ENCODE results near the gene PIK3R5.
A peak's percentile ranks its signal among the peaks of the same experiment; 100 is the strongest.

Gene PIK3R5

DNA sequence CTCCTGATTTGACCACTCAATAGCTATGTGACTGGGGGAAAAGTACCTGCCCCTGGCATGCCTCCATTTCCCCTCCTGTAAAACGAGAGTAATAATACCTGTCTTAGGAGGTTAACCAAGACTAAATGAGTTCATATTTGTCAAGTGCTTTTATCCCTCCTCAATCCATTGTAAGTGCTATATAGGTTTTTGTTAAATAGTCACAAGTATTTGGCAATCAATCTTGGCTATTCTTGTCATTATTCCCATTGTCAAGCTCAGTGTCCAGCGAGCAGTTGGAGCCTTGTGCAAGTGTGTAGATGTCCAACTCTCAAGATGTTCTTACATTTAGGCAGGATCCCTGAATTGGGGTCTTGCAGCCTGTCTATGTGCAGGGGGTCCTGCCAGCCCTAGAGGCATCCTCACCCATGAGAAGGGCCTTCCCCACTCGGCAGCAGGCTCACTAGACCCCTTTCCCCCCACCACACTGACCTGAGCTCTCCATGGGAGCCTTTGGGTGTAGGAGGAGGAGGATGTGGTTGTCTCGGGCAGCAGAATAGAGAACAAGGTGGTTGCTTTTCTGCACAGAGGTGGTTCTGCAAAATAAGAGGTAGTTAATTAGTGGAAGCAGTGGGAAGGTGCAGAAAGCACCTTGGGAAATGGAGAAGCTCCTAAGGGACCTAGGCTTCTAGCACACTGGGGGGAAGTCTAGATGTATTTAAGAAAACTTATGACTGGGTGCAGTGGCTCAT, 116.0 kb downstream of the PIK3R5 start:
- no peak for DNase-seq

DNA sequence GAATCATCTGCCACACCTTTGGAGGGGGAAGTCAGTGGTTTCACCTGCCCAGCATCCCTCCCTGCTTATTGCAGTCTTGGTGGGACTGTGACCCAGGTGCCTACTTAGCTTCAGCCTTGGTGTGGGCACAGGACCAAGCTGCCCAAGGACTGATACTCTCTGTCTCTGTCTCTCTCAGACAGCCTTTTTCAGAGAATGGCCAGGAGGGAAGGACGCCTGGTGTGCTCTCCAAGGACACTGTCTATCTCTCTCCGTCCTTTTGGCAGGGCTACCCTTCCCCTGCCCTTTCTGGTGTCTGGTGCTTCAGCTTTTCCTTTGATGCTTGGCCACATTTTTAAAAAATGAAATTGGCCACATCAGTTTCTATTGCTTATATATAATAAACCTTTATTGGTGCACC, 117.6 kb downstream of the PIK3R5 start:
- DNase-seq = no peak

DNA sequence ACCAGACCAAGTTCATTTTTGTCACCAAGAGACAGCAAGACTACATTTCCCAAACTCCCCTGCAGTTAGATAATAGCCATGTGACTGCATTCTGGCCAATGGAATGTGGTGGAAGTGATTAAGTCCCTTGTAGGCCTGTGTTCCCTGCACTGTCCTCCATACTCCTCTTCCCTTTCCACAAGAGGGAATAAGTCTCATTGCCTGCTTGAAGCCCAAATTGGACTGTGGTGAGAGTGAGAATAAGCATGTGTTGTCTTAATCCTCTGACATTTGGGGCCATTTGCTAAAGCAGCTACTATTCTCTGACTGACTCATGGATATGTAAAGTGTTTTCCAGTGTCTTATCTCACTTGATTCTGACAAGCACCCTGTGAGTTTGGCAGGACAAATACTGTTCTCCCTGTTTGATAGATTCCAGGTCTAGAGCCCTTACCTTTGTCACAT, 118.7 kb downstream of the PIK3R5 start:
- DNase-seq = no peak

- no peak for DNase-seq
Measured at GRCh38 chr17:8844229-8845218, 121.0 kb downstream of the PIK3R5 start.

DNA sequence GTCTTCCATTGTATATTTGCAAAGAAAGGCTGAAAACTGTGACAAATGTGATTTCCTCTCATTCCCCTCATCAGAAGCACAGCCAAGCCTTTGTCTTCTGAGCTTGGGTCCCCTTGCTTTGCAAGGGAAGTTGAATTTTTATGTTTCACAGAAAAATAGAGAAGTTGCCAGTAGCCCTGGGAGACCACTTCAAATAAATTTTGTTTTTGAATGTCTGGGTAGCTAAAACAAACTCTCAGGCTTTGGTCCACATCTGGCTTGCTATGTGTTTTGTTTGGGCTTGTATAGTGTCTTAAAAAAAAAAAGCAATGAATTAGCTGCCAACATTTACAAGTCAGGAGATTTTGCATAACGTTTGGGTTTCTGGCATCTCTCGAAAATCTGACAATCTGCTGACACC, 122.2 kb downstream of the PIK3R5 start:
- DNase-seq = no peak

GRCh38 chr17:8841844-8842243, 123.7 kb downstream of the PIK3R5 start:
- no peak for DNase-seq

DNA sequence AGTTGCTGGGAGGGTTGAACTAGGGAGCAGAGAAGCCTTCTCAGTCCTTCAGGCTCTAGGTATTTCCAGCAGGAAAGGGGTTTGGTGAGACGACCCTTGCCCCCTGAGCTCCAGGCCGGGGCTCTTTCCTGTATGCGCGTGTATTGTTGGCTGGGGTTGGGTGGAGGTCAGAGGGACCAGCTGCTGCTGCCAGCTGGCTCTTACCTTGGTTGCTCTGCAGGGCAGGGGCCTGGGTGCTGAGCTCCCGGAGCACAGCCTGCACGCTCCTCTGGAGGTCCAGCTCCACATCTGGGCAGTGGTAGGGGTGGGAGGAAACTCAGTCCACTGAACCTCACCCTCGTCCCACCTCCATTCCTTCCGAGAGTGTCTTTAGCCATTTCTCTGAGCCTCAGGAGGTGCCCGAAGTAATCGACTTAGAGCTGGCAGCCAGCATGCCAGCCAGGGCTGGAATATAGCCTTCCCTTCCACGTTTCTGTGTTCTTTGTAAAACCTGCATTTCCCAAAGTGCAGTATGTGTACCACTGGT, 126.0 kb downstream of the PIK3R5 start:
- no peak for DNase-seq

GRCh38 chr17:8838551-8839095, 126.9 kb downstream of the PIK3R5 start:
- DNase-seq = no peak

DNA sequence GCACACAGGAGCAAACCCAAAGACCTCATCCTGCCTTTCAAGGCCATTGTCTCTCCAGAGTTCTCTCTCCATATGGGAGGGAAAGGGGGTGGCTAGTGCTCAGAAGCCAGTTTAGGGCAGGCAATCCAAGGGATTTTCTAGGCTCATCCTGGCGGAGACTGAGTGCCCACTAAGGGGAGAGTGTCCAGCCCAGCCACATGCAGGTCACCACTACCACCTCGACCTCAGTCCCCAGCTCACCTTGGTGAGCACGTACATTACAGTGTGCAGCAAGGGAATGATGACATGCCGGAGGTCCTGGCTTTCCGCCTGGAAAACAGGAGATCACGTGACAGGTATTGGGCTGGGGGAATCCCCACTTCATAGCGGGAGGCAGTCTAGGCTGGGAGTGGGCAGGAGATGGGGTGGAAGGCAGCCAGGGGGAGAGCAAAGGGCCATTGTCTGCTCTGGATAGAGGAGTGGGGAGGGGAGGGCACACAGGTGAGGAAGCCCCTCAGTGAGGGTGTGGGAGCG, 127.9 kb downstream of the PIK3R5 start:
- no peak for DNase-seq

- DNase-seq = no peak
Measured at GRCh38 chr17:8836821-8837562, 128.5 kb downstream of the PIK3R5 start.

GRCh38 chr17:8835631-8836364, 129.7 kb downstream of the PIK3R5 start:
- no peak for DNase-seq

GRCh38 chr17:8835106-8835505, 130.4 kb downstream of the PIK3R5 start:
- no peak for DNase-seq

- DNase-seq = peak in 1 of 2 experiments; percentile 16
Measured at GRCh38 chr17:8832711-8833352, 132.7 kb downstream of the PIK3R5 start.

DNA sequence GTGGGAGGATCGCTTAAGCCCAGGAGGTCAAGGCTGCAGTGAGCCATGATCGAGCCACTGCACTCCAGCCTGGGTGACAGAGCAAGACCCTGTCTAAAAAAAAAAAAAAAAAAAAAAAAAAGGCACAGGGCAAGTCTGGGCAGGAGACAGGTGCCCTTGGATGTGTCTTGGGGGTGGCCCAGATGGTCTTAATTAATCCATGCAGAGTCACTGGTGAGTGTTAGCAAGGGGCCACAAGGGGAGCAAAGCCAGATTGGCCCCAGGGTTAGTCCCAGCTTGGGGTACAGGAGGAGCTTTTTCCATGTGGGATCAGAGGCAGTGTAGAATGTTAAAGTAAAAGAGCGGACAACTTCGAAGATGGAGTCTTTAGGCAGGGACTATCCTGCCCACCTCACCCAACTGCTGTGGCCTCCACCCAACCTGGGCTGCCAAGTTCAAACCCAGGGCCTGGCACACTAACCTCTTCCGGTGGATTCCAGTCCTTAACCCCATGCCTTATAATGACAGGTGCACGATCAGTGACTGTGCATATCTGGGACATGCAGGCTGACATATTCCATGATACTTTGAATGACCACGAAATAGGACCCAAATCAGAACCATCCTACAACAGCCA, 134.2 kb downstream of the PIK3R5 start:
- no peak for DNase-seq

DNA sequence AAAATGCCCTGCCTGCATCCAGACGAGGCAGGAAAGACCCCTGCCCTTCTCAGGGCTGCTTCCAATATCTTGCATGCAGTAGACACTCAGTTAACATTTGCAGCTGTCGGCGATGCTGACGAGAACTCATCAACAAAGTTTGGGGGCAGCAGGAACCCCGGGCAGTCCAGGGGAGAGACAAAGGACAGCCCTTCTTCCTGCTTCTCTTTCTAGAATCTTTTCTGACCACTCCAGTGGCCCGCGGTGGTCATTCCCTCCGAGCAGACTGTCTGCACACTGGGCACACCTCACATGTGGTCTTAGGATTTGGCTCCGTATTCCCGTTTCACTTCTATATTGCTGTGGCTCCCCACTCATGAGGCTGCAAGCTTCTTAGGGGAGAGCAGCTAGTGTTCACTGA, 135.4 kb downstream of the PIK3R5 start:
- DNase-seq = no peak

- no peak for DNase-seq
Measured at GRCh38 chr17:8829036-8829941, 136.2 kb downstream of the PIK3R5 start.

Data from NCI-H446 (cell line).